Motor neuron (in vitro differentiated cells): ENCODE data around the gene RANGRF. TPM values are rescaled to one million over a fixed set of nuclear protein-coding genes. Genes with fewer than 3 reads are reported as not detected.

Experiments used
- ATAC-seq, 8 experiments: fragments of 200-7000 bp; cut with Tn5 transposase; replicated peaks in 6 of 8; 2 replicates each; pipeline ENCODE4 v1.8.0; 2021; ENCODE audit warnings: mild to moderate bottlenecking in 8 of 8, moderate library complexity in 8 of 8
- H3K27ac ChIP-seq, 2 donors: fragments of 250-450 bp; sonication (Bioruptor Pico); 2 replicates each; pipeline ENCODE4 v1.9.0; 2021; ENCODE audit warnings: antibody characterized with exemption in 2 of 2, mild to moderate bottlenecking in 2 of 2, moderate library complexity in 1 of 2
- H3K4me1 ChIP-seq, 2 donors: fragments of 250-450 bp; sonication (Bioruptor Pico); replicated peaks in 1 of 2; 2 replicates each; pipeline ENCODE4 v1.6.1; 2021; ENCODE audit warnings: antibody characterized with exemption in 2 of 2, mild to moderate bottlenecking in 2 of 2, moderate library complexity in 1 of 2
- H3K4me3 ChIP-seq, 5 donors: fragments of 250-450 bp; sonication (Bioruptor Pico); 2 replicates each; pipeline ENCODE4 v1.9.0; 2021; ENCODE audit warnings: antibody characterized with exemption in 5 of 5, mild to moderate bottlenecking in 5 of 5, moderate library complexity in 4 of 5
- WGBS, 10 experiments: fragments of 450-650 bp; shearing (Covaris generic); methylation state at CpG; one replicate each; pipeline ENCODE4 v1.0.0; 2022; 5-methylcytosine and 5-hydroxymethylcytosine counted together
- in situ Hi-C, 9 experiments: fragments of 400-800 bp; cut with MboI; loops; one replicate each; pipeline ENCODE4 v1.15.0; 2021; ENCODE audit warnings: low sequenced_read_pairs in 9 of 9, low pct_unique_long_range_greater_than_20kb in 2 of 9; ENCODE audit not compliant: unreplicated experiment in 9 of 9
- total RNA-seq, 8 experiments: library from RNA; unstranded; fragments of 300-600 nt; gene quantifications; 2 replicates each; pipeline versions ENCODE4 v1.2.3 to v1.2.4, GENCODE V29; 2022

RANGRF gene
- total RNA-seq, 8 experiments from 2014 or later = 17.0 to 26.9 (median 23.1) TPM

GRCh38 chr17:8264320-8264719 is 24.1 kb upstream of the RANGRF start:
- WGBS, 10 experiments = 87 to 97% methylated on average over 3 to 5 of the region's 10 CpGs; no CpG with 5 or more reads in 8 of the 10 experiments
- in situ Hi-C loops = no loop called here
- no peak overlapping the region for H3K27ac ChIP-seq
- H3K4me3 ChIP-seq = no peak overlapping the region
- no peaks in the 10 kb centered on the region for H3K4me1 ChIP-seq
- no peak for ATAC-seq

GRCh38 chr17:8264836-8265542 is 23.5 kb upstream of the RANGRF start:
- Histone ChIP-seq H3K27ac (no peak overlapping the region), H3K4me1 (no peaks in the 10 kb centered on the region), H3K4me3 (no peak overlapping the region)
- ATAC-seq = peak in 1 of 8 experiments; percentile 9
- WGBS, 10 experiments = 80 to 93% (median 88%) methylated on average over 1 to 9 of the region's 18 CpGs; no CpG with 5 or more reads in 6 of the 10 experiments
- in situ Hi-C loops = no loop called here

- H3K27ac ChIP-seq = no peak overlapping the region
- in situ Hi-C loops = no loop called here
- no peak for ATAC-seq
- H3K4me3 ChIP-seq = no peak overlapping the region
- 87 to 100% (median 95%) methylated on average over 3 to 6 of the region's 29 CpGs; no CpG with 5 or more reads in 6 of the 10 experiments for WGBS, 10 experiments
- H3K4me1 ChIP-seq = no peaks in the 10 kb centered on the region
Observed at GRCh38 chr17:8266648-8267479, 21.6 kb upstream of the RANGRF start.

GRCh38 chr17:8267480-8268147 is 20.9 kb upstream of the RANGRF start:
- no peak for ATAC-seq
- WGBS, 10 experiments = 75 to 100% (median 91%) methylated on average over 1 to 6 of the region's 13 CpGs
- in situ Hi-C loops = no loop called here
- Histone ChIP-seq H3K27ac (no peak overlapping the region), H3K4me3 (no peak overlapping the region), H3K4me1 (no peaks in the 10 kb centered on the region)

GRCh38 chr17:8268550-8269298 is 19.7 kb upstream of the RANGRF start:
- in situ Hi-C loops = no loop called here
- WGBS, 10 experiments = 70 to 100% (median 96%) methylated on average over 1 to 5 of the region's 29 CpGs; no CpG with 5 or more reads in 1 of the 10 experiments
- ATAC-seq = no peak
- no peaks in the 10 kb centered on the region for H3K4me1 ChIP-seq
- no peak overlapping the region for H3K4me3 ChIP-seq
- no peak overlapping the region for H3K27ac ChIP-seq

- Histone ChIP-seq H3K4me3 (no peak overlapping the region), H3K4me1 (no peaks in the 10 kb centered on the region), H3K27ac (no peak overlapping the region)
- no peak for ATAC-seq
- WGBS, 10 experiments = 50 to 100% (median 100%) methylated on average over 1 of the region's 1 CpG; no CpG with 5 or more reads in 3 of the 10 experiments
- in situ Hi-C loops = no loop called here
Observed at GRCh38 chr17:8272421-8272820, 16.0 kb upstream of the RANGRF start.

- 40 to 100% (median 96%) methylated on average over 1 to 4 of the region's 4 CpGs for WGBS, 10 experiments
- in situ Hi-C loops = no loop called here
Observed at GRCh38 chr17:8273884-8274444, 14.5 kb upstream of the RANGRF start.

GRCh38 chr17:8274816-8275215 is 13.7 kb upstream of the RANGRF start:
- Histone ChIP-seq H3K27ac (no peak overlapping the region), H3K4me3 (no peak overlapping the region), H3K4me1 (no peaks in the 10 kb centered on the region)
- in situ Hi-C loops = no loop called here
- no peak for ATAC-seq
- 83 to 100% (median 95%) methylated on average over 1 to 5 of the region's 5 CpGs; no CpG with 5 or more reads in 4 of the 10 experiments for WGBS, 10 experiments

More at GRCh38 chr17:8273884-8274444, 14.5 kb upstream of the RANGRF start:
- no peak for ATAC-seq
- no peak overlapping the region for H3K27ac ChIP-seq
- H3K4me3 ChIP-seq = no peak overlapping the region
- no peaks in the 10 kb centered on the region for H3K4me1 ChIP-seq

GRCh38 chr17:8275421-8276290 is 12.8 kb upstream of the RANGRF start:
- Histone ChIP-seq H3K4me3 (no peak overlapping the region), H3K27ac (no peak overlapping the region), H3K4me1 (no peaks in the 10 kb centered on the region)
- no peak for ATAC-seq
- in situ Hi-C loops = no loop called here
- 80 to 100% (median 87%) methylated on average over 1 to 8 of the region's 9 CpGs; no CpG with 5 or more reads in 3 of the 10 experiments for WGBS, 10 experiments

- Histone ChIP-seq H3K4me1 (no peaks in the 10 kb centered on the region), H3K27ac (no peak overlapping the region), H3K4me3 (no peak overlapping the region)
- no peak for ATAC-seq
- in situ Hi-C loops = no loop called here
- WGBS, 10 experiments = 60 to 100% (median 94%) methylated on average over 1 to 5 of the region's 7 CpGs; no CpG with 5 or more reads in 4 of the 10 experiments
Observed at GRCh38 chr17:8277317-8277716, 11.2 kb upstream of the RANGRF start.

- no peak overlapping the region for H3K4me3 ChIP-seq
- WGBS, 10 experiments = 45 to 78% (median 66%) methylated on average over 2 to 3 of the region's 3 CpGs; no CpG with 5 or more reads in 4 of the 10 experiments
- in situ Hi-C loops = no loop called here
- no peak overlapping the region for H3K27ac ChIP-seq
- ATAC-seq = no peak
- no peaks in the 10 kb centered on the region for H3K4me1 ChIP-seq
Observed at GRCh38 chr17:8282345-8282744, 6.1 kb upstream of the RANGRF start.
